IgD-negative memory B cell (primary cell): ENCODE measurements around the gene TSC22D2. TPM values are rescaled to one million over a fixed set of nuclear protein-coding genes. Genes with fewer than 3 reads are reported as not detected.
"Not testable (repeated sequence)": the region's sequence is repeated elsewhere in the genome, so short reads cannot be mapped to it uniquely, and the experiment has no call there.

ENCODE experiments used
- H3K27ac Mint-ChIP-seq, 3 donors: one replicate each; pipeline ENCODE4 v1.8.0; 2020 to 2022; ENCODE audit warnings: mild to moderate bottlenecking in 3 of 3, mixed read lengths in 3 of 3, moderate library complexity in 1 of 3
- H3K27me3 Mint-ChIP-seq: one replicate; pipeline ENCODE4 v1.8.0; 2021; ENCODE audit warnings: mixed read lengths
- H3K36me3 Mint-ChIP-seq: one replicate; pipeline ENCODE4 v1.8.0; 2020; ENCODE audit warnings: mild to moderate bottlenecking, mixed read lengths
- H3K4me1 Mint-ChIP-seq, 3 donors: one replicate each; pipeline ENCODE4 v1.8.0; 2020 to 2022; ENCODE audit warnings: mixed read lengths in 3 of 3, mild to moderate bottlenecking in 1 of 3
- H3K4me3 Mint-ChIP-seq, 4 donors: one replicate each; pipeline ENCODE4 v1.8.0; 2020 to 2022; ENCODE audit warnings: mild to moderate bottlenecking in 4 of 4, mixed read lengths in 4 of 4, moderate library complexity in 3 of 4
- H3K9me3 Mint-ChIP-seq, 3 donors: one replicate each; pipeline ENCODE4 v1.8.0; 2020 to 2021; ENCODE audit warnings: mixed read lengths in 3 of 3, mild to moderate bottlenecking in 1 of 3
- polyA plus RNA-seq: library from polyadenylated mRNA; unstranded; fragments of 300-500 nt; fragmentation: Illumina TruSeq; gene quantifications from one replicate; pipeline ENCODE4 v1.2.3, GENCODE V29; 2021

The TSC22D2 gene
- polyA plus RNA-seq, 1 donor from 2014 or later = 13.8 TPM

- Mint-ChIP-seq H3K36me3 (peaks cover 11% of the 10 kb centered on the region), H3K4me1 (peaks cover 0 to 4% (median 2%) of the 10 kb centered on the region in 3 donors), H3K9me3 (no peaks in the 10 kb centered on the region), H3K4me3 (no peak overlapping the region), H3K27me3 (no peaks in the 10 kb centered on the region), H3K27ac (peak overlapping the region in 1 of 3 donors; percentile 81)
Measured at GRCh38 chr3:150461399-150461798, 53.3 kb downstream of the TSC22D2 start.

DNA sequence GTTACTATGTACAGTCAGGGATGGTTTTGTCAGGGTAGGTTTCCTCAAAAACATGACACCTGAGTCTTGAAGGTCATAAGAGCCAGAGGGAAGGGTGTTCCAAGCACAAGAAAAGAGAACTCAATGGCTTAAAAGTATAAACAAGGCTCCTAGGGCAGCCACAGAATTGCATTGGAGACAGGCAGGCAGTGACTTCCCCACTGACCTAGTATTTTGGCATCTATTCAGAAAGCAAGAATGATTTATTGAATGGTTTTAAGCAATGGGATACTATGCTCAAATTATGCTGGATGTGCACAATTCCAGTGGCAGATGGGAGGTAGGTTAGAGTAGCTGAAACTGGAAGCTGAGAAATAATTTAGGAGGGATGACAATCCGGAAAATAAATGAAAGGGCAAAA is 54.0 kb downstream of the TSC22D2 start:
- Mint-ChIP-seq H3K27me3 (no peaks in the 10 kb centered on the region), H3K4me1 (peaks cover 0 to 4% (median 2%) of the 10 kb centered on the region in 3 donors), H3K9me3 (no peaks in the 10 kb centered on the region), H3K27ac (no peak overlapping the region), H3K4me3 (no peak overlapping the region), H3K36me3 (peaks cover 10% of the 10 kb centered on the region)

DNA sequence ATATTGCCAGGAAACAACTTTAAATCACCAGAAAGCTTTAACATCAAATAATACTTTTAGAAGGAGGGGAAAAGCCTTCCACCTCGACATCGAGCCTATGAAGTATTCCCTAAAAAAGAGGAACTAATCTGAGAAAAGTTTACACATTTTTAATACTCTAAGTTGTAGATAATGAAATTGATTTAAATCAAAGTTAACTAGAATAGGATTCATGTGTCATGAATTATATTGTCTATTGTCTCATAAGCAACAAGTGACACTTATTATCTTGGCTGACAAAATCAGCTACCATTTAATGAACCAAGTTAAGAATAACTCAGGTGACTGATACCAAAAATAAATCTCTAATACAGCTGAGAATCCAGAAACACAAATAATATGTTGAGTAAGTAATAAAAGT is 56.6 kb downstream of the TSC22D2 start:
- peaks cover 4% of the 10 kb centered on the region for H3K36me3 Mint-ChIP-seq
- peaks cover 0 to 4% (median 0%) of the 10 kb centered on the region in 3 donors for H3K4me1 Mint-ChIP-seq
- H3K27ac Mint-ChIP-seq = no peak overlapping the region
- no peaks in the 10 kb centered on the region for H3K9me3 Mint-ChIP-seq
- no peak overlapping the region for H3K4me3 Mint-ChIP-seq
- no peaks in the 10 kb centered on the region for H3K27me3 Mint-ChIP-seq

DNA sequence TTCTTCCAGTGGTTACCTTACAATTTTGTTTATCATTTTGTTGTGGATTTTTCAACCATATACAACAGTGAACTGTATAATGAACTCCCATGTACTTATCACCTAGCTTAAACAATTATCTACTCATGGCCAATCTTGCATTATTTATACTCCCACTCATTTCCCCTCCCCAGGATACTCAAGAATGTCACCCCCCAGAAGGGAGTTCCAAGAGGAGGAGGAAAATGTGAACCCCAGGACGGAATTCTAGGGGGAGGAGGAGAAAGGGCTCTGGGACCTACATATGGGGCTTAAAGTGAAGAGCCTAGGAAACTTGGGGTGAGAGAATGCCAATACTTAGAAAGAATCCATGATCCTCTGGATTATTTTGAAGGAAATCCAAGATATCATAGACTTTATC is 59.3 kb downstream of the TSC22D2 start:
- peaks cover 8% of the 10 kb centered on the region for H3K36me3 Mint-ChIP-seq
- no peaks in the 10 kb centered on the region for H3K9me3 Mint-ChIP-seq
- no peak overlapping the region for H3K27ac Mint-ChIP-seq
- H3K4me3 Mint-ChIP-seq = no peak overlapping the region
- H3K4me1 Mint-ChIP-seq = no peaks in the 10 kb centered on the region
- H3K27me3 Mint-ChIP-seq = no peaks in the 10 kb centered on the region

GRCh38 chr3:150469031-150469930 is 61.2 kb downstream of the TSC22D2 start:
- no peaks in the 10 kb centered on the region for H3K9me3 Mint-ChIP-seq
- H3K27me3 Mint-ChIP-seq = no peaks in the 10 kb centered on the region
- no peak overlapping the region for H3K27ac Mint-ChIP-seq
- no peaks in the 10 kb centered on the region for H3K4me1 Mint-ChIP-seq
- H3K4me3 Mint-ChIP-seq = peak overlapping the region in 1 of 4 donors; percentile 73
- peaks cover 8% of the 10 kb centered on the region for H3K36me3 Mint-ChIP-seq

- H3K27ac Mint-ChIP-seq = no peak overlapping the region
- H3K27me3 Mint-ChIP-seq = no peaks in the 10 kb centered on the region
- no peaks in the 10 kb centered on the region for H3K4me1 Mint-ChIP-seq
- peaks cover 7% of the 10 kb centered on the region for H3K36me3 Mint-ChIP-seq
- H3K9me3 Mint-ChIP-seq = no peaks in the 10 kb centered on the region
- peak overlapping the region in 1 of 4 donors; percentile 73 for H3K4me3 Mint-ChIP-seq
Measured at GRCh38 chr3:150469931-150470740, 62.0 kb downstream of the TSC22D2 start.

- no peak overlapping the region for H3K4me3 Mint-ChIP-seq
- peaks cover 6% of the 10 kb centered on the region for H3K36me3 Mint-ChIP-seq
- peaks cover 3 to 8% (median 3%) of the 10 kb centered on the region in 3 donors for H3K9me3 Mint-ChIP-seq
- H3K27me3 Mint-ChIP-seq = no peaks in the 10 kb centered on the region
- H3K4me1 Mint-ChIP-seq = no peaks in the 10 kb centered on the region
- no peak overlapping the region for H3K27ac Mint-ChIP-seq
Measured at GRCh38 chr3:150472421-150472820, 64.3 kb downstream of the TSC22D2 start.

DNA sequence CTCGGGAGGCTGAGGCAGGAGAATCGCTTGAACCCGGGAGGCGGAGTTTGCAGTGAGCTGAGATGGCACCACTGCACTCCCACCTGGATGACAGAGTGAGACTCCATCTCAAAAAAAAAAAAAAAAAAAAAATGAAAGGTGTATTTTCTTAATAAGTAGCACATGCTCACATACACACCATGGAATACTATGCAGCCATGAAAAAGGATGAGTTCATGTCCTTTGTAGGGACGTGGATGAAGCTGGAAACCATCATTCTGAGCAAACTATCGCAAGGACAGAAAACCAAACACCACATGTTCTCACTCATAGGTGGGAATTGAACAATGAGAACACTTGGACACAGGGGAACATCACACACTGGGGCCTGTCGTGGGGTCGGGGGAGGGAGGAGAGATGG is 65.1 kb downstream of the TSC22D2 start:
- H3K4me1 Mint-ChIP-seq, H3K27ac Mint-ChIP-seq, H3K36me3 Mint-ChIP-seq, H3K4me3 Mint-ChIP-seq, H3K27me3 Mint-ChIP-seq: not testable (repeated sequence)
- peaks cover 3 to 11% (median 3%) of the 10 kb centered on the region in 3 donors for H3K9me3 Mint-ChIP-seq

DNA sequence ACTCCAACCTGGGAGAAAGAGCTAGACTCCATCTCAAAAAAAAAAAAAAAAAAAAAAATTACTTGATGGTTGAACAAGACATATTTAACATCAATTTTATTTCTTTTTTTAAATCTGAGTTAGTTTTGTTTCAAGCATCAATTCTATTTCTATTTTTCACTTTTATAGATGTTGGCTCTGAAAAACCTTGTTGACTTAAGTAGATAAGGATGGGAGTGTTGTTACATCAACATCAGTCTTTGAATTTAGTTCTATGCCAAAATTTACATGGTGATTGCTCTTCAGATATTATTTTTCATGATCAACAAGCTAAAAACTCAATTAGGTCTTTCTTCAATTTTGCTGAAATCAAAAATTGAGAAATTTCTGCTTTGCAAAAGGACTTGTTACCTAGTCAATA is 71.3 kb downstream of the TSC22D2 start:
- Mint-ChIP-seq H3K36me3 (peaks cover 5% of the 10 kb centered on the region), H3K4me3 (no peak overlapping the region), H3K27ac (no peak overlapping the region), H3K9me3 (peaks cover 6 to 19% (median 8%) of the 10 kb centered on the region in 3 donors), H3K27me3 (no peaks in the 10 kb centered on the region), H3K4me1 (no peaks in the 10 kb centered on the region)

DNA sequence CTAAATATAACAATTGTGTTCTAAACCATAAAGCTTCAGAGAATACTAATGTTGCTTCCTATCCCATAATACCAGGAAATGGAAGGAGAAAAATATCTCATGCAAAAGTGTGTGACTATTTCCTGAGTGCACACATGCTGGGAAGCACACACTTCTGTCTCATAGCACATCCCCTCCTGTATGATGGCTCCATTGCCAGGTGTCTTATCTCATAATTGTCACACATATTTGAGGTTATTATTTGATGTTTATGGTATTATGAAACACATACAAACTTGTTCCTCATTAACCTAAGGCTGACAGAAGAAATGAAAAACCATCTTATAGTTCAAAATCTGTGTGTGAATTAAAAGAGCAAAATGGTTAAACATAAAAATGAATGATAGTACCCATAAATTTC is 72.8 kb downstream of the TSC22D2 start:
- Mint-ChIP-seq H3K4me3 (no peak overlapping the region), H3K27ac (no peak overlapping the region), H3K9me3 (peaks cover 8 to 23% (median 13%) of the 10 kb centered on the region in 3 donors), H3K27me3 (no peaks in the 10 kb centered on the region), H3K4me1 (no peaks in the 10 kb centered on the region), H3K36me3 (peaks cover 9% of the 10 kb centered on the region)

DNA sequence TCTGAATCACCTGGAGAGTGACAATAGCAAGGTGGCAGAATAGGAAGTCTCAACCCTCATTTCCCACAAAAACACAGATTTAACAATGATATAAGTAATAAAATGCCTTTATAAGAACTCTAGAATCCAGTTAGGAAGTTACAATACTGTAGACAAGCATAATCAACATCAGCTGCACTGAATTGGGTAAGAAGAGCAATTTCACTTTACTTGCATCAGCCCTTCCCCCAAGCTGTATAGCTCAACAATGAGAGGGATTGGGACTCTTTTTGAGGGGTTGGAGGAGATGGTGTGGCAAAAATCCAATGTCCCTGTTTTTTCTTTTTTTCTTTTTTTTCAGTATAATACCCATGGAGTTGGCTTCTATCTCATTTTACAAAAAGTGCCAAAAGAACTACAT is 75.1 kb downstream of the TSC22D2 start:
- no peak overlapping the region for H3K4me3 Mint-ChIP-seq

DNA sequence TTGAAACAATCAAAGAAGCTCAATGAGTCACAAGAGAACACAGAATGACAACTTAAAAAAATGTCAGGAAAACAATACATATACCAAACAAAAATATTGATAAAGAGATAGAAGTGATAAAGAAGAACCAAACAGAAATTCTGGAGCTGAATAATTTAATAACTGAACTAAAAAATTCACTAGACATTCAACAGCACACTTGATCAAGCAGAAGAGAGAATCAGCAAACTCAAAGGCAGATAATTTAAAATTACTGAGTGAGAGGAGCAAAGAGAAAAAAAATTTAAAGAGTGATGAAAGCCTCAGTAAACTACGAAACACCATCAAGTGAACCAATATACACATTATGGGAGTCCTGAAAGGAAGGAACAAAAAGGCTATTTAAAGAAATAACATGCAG is 76.3 kb downstream of the TSC22D2 start:
- Mint-ChIP-seq H3K27ac (no peak overlapping the region), H3K4me3 (no peak overlapping the region), H3K27me3 (no peaks in the 10 kb centered on the region), H3K9me3 (peaks cover 8 to 23% (median 13%) of the 10 kb centered on the region in 3 donors), H3K36me3 (peaks cover 7% of the 10 kb centered on the region), H3K4me1 (no peaks in the 10 kb centered on the region)

More for the DNA sequence above, 75.1 kb downstream of the TSC22D2 start:
- Mint-ChIP-seq H3K36me3 (peaks cover 7% of the 10 kb centered on the region), H3K9me3 (peaks cover 8 to 23% (median 13%) of the 10 kb centered on the region in 3 donors), H3K27ac (no peak overlapping the region), H3K4me1 (no peaks in the 10 kb centered on the region), H3K27me3 (no peaks in the 10 kb centered on the region)

DNA sequence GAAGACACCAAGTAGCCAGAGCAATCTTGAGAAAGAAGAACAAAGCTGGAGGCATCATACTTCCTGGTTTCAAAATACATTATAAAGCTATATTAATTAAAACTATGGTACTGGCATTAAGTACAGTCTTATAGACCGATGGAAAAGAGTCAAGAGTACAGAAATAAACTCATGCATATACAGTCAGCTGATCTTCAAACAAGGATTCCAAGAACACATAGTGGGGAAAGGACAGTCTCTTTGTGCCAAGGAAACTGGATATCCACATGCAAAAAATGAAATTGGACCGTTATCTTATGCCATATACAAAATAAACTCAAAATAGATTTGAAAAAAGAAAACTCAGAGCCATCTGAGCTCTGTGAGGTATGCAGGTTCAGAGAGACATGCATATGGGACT is 80.8 kb downstream of the TSC22D2 start:
- H3K27ac Mint-ChIP-seq = no peak overlapping the region
- H3K4me3 Mint-ChIP-seq = no peak overlapping the region
- H3K36me3 Mint-ChIP-seq = peaks cover 7% of the 10 kb centered on the region
- H3K27me3 Mint-ChIP-seq = no peaks in the 10 kb centered on the region
- H3K9me3 Mint-ChIP-seq = peaks cover 8 to 20% (median 9%) of the 10 kb centered on the region in 3 donors
- H3K4me1 Mint-ChIP-seq = no peaks in the 10 kb centered on the region

GRCh38 chr3:150490277-150490986 is 82.3 kb downstream of the TSC22D2 start:
- Mint-ChIP-seq H3K9me3 (peaks cover 2 to 11% (median 3%) of the 10 kb centered on the region in 3 donors), H3K27ac (no peak overlapping the region), H3K4me3 (no peak overlapping the region), H3K27me3 (no peaks in the 10 kb centered on the region), H3K4me1 (peaks cover 0 to under 1% (median 0%) of the 10 kb centered on the region in 3 donors), H3K36me3 (no peaks in the 10 kb centered on the region)
